Endothelial cell (in vitro differentiated cells): ENCODE results near the gene SEMA4F. TPM values are rescaled to one million over a fixed set of nuclear protein-coding genes. Genes with fewer than 3 reads are reported as not detected.

Experiments
- DNase-seq: peaks from one replicate; pipeline ENCODE4 v3.0.0; 2021; ENCODE audit warnings: low spot score
- H3K27ac Mint-ChIP-seq: one replicate; pipeline ENCODE4 v1.8.0; 2021; ENCODE audit warnings: mixed read lengths, inconsistent platforms; ENCODE audit not compliant: unreplicated experiment
- H3K27me3 Mint-ChIP-seq: one replicate; pipeline ENCODE4 v1.8.0; 2021; ENCODE audit warnings: mild to moderate bottlenecking, moderate library complexity, mixed read lengths, inconsistent platforms; ENCODE audit not compliant: unreplicated experiment
- H3K36me3 Mint-ChIP-seq: one replicate; pipeline ENCODE4 v1.8.0; 2021; ENCODE audit warnings: mild to moderate bottlenecking, low read depth, mixed read lengths, inconsistent platforms; ENCODE audit not compliant: unreplicated experiment
- H3K4me1 Mint-ChIP-seq: one replicate; pipeline ENCODE4 v1.8.0; 2021; ENCODE audit warnings: mild to moderate bottlenecking, mixed read lengths, inconsistent platforms; ENCODE audit not compliant: unreplicated experiment
- H3K4me3 Mint-ChIP-seq: one replicate; pipeline ENCODE4 v1.8.0; 2021; ENCODE audit warnings: mild to moderate bottlenecking, mixed read lengths, inconsistent platforms; ENCODE audit not compliant: unreplicated experiment
- H3K9me3 Mint-ChIP-seq: one replicate; pipeline ENCODE4 v1.8.0; 2021; ENCODE audit warnings: mixed read lengths, inconsistent platforms; ENCODE audit not compliant: unreplicated experiment
- total RNA-seq: library from RNA; stranded (reverse); fragmentation: NEBNext Ultra II Directional; extraction: Animal tissue kit (Norgen Biotek cat#: 25700); gene quantifications from one replicate; pipeline ENCODE4 v1.2.1, GENCODE V29; 2021; ENCODE audit not compliant: unreplicated experiment
- TF ChIP-seq, protein P1 (sequence below): fragments of 200-600 bp; sonication (generic); IDR thresholded peaks from one replicate; pipeline ENCODE4 v1.5.0; 2021; ENCODE audit warnings: antibody characterized with exemption; ENCODE audit not compliant: unreplicated experiment

SEMA4F gene
- total RNA-seq, 1 donor from 2014 or later = 9.4 TPM

DNA sequence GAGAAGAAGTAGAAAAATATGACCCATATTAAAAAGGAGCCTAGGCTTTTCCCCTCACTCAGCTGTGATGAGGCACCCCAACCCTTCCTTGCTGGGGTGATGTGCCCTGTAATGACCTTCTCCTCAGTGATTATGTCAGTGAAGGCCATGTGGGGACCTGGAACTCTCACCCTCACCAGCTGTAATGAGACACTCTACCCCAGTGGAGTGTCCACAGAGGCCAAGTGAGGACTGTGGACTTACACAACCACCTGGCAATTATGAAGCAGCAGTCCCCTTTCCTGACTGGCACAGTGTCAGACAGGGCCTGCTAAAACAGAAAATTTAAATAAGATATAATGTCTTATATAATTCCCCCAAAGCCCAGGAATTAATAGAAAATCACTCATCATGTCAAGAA is 54.2 kb downstream of the SEMA4F start:
- no peaks in the 10 kb centered on the region for H3K9me3 Mint-ChIP-seq
- no peaks in the 10 kb centered on the region for H3K27me3 Mint-ChIP-seq
- H3K4me1 Mint-ChIP-seq = no peaks in the 10 kb centered on the region
- H3K36me3 Mint-ChIP-seq = no peaks in the 10 kb centered on the region
- no peak for DNase-seq
- no peak overlapping the region for H3K27ac Mint-ChIP-seq
- TF ChIP-seq, protein P1, sequence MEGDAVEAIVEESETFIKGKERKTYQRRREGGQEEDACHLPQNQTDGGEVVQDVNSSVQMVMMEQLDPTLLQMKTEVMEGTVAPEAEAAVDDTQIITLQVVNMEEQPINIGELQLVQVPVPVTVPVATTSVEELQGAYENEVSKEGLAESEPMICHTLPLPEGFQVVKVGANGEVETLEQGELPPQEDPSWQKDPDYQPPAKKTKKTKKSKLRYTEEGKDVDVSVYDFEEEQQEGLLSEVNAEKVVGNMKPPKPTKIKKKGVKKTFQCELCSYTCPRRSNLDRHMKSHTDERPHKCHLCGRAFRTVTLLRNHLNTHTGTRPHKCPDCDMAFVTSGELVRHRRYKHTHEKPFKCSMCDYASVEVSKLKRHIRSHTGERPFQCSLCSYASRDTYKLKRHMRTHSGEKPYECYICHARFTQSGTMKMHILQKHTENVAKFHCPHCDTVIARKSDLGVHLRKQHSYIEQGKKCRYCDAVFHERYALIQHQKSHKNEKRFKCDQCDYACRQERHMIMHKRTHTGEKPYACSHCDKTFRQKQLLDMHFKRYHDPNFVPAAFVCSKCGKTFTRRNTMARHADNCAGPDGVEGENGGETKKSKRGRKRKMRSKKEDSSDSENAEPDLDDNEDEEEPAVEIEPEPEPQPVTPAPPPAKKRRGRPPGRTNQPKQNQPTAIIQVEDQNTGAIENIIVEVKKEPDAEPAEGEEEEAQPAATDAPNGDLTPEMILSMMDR = no peak
- no peak overlapping the region for H3K4me3 Mint-ChIP-seq

DNA sequence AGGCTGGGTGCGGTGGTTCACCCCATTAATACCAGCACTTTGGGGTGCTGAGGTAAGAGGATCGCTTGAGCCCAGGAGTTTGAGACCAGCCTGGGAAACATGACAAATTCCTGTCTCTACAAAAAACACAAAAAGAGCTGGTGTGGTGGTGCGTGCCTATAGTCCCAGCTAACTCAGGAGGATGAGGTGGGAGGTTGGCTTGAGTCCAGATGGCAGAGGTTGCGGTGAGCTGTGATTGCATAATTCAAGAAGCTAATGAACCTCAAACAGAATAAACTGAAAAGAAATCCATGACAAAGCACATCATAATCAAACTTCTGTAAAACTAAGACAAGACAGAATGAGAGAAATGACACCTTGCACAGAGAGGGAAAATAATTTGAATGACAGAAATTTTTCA is 54.8 kb downstream of the SEMA4F start:
- no peak for DNase-seq
- H3K4me1 Mint-ChIP-seq = no peaks in the 10 kb centered on the region
- H3K27ac Mint-ChIP-seq = no peak overlapping the region
- H3K4me3 Mint-ChIP-seq = no peak overlapping the region
- TF ChIP-seq, protein P1 = no peak
- H3K9me3 Mint-ChIP-seq = no peaks in the 10 kb centered on the region
- no peaks in the 10 kb centered on the region for H3K36me3 Mint-ChIP-seq
- no peaks in the 10 kb centered on the region for H3K27me3 Mint-ChIP-seq

DNA sequence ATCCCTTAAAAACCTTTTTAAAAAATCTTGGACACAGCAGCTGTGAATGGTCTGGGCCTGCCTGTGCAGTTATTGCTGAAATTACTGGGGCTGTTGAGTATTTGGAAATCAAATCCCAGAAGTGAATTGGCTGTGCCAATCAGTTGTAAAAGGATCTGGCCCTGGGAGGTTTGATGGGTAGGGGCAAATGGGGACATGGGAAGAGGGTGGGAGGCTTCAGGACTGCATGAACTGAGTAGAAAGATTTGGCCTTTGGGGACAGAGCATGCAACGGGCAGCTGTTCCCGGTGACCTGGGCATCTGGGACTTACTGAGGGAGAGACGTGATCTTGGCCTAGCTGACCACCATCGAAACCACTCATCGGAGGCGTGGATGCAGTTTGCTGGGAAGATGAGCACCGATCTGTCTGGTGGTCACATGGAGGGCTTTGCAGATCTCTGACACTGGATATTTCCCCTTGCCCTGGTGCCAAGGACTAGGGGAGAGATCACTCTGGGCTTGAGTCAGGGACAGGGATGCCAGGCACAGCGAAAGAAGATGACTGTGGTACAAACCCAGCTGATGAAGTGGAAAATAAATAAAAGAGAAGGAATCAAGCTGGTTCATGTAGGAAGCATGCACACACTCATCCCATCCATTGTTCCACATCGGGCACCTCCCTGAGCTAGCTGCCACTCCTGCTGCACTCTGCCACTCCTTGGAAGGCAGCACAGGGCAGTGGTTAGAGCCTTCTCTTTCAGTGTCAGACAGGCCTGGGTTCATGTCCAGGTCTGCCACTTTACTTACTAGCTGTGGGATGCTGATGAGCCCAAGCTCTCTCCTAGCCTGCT is 58.4 kb downstream of the SEMA4F start:
- TF ChIP-seq, protein P1 = no peak
- Mint-ChIP-seq H3K27me3 (no peaks in the 10 kb centered on the region), H3K4me1 (peaks cover 4% of the 10 kb centered on the region), H3K36me3 (no peaks in the 10 kb centered on the region), H3K27ac (no peak overlapping the region), H3K4me3 (no peak overlapping the region), H3K9me3 (no peaks in the 10 kb centered on the region)
- DNase-seq = no peak

DNA sequence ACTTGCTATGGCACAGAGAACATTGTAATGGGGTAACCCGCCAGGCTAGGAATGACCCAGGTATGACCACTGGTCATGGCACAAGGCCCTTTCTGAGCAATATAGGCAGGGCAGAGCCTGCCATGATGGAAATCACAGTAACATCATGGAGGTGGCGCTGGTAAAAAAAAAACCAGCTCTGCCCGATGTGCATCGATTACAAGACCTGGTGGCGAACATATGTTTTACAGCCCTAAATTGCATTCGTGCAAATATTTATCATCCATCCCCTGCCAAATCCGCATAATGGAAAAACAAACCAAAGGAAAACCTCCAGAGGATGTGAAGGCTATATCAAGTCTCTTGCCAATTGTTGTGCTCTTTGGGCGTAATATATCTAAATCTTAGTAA is 60.6 kb downstream of the SEMA4F start:
- H3K9me3 Mint-ChIP-seq = no peaks in the 10 kb centered on the region
- H3K27me3 Mint-ChIP-seq = no peaks in the 10 kb centered on the region
- peak overlapping the region; percentile 91 for H3K4me3 Mint-ChIP-seq
- peaks cover 4% of the 10 kb centered on the region for H3K4me1 Mint-ChIP-seq
- TF ChIP-seq, protein P1 = no peak
- no peaks in the 10 kb centered on the region for H3K36me3 Mint-ChIP-seq
- no peak overlapping the region for H3K27ac Mint-ChIP-seq
- no peak for DNase-seq

DNA sequence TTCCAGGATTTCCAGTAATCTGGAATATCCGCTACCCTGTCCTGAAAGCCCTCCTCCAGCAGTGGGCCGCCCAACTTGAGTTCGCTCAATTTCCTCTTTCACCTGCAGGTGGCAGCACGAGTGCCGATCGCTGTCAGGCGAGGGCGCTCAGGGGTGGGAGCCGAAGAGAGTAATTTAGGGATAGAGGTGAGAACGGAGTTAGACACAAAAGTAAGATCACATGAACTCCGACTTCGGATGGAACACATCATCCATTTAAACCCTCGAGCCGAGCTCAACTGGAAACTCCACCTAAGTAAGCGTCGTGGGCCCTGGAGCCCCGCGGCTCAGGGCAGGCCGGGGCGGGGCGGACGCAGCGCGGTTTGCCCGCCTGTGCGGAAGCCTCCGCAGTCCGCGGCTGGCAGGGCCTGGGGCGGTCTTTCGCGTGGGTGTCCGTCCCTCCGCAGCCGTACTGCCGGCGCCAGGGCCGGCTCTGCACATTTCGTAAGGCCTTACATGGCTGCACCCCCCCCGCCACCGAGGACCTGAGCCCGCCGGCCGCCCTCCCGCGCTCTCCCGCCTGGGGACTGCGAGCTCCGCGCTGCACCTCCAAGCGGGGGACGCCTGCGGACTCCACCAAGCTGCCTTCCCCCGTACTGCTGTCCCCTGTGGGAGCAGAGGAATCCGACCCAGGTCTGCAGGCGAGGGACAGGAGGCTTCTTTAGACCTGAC is 61.2 kb downstream of the SEMA4F start:
- peak overlapping the region; percentile 92 for H3K4me3 Mint-ChIP-seq
- no peak overlapping the region for H3K27ac Mint-ChIP-seq
- DNase-seq = peak; percentile 92
- TF ChIP-seq, protein P1 = peak; percentile 82
- H3K4me1 Mint-ChIP-seq = peaks cover 4% of the 10 kb centered on the region
- H3K9me3 Mint-ChIP-seq = no peaks in the 10 kb centered on the region
- H3K27me3 Mint-ChIP-seq = no peaks in the 10 kb centered on the region
- no peaks in the 10 kb centered on the region for H3K36me3 Mint-ChIP-seq
